Stimulated activated CD8-positive, alpha-beta memory T cell treated with anti-CD3 and anti-CD28 coated beads, Interleukin-7, amount 100 ng/mL, for 1 hour (primary cell): ENCODE measurements around the gene FCRL2.
"Not testable (repeated sequence)": the region's sequence is repeated elsewhere in the genome, so short reads cannot be mapped to it uniquely, and the experiment has no call there.

Source experiments
- DNase-seq, 2 donors: peaks; one replicate each; pipeline ENCODE4 v3.0.0-alpha.2; 2020; ENCODE audit warnings: low read depth in 2 of 2

FCRL2 gene

DNA sequence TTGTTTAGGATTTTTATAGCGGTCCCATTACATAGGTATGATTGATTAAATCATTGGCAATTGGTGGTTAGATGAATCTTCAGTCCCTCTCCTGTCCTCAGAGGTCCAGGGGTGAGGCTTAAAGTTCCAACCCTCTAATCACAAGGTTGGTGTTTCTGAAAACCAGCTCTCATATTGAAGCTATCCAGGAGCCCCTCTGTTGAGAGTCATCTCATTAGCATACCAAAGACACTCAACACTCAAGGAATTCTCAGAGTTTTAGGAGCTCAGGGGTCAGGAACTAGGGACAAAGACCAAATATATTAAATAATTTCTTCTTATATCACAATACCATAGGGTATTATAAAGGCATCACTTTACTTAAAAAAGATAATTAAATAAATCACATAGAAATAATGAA is 23.3 kb downstream of the FCRL2 start:
- no peak for DNase-seq

DNA sequence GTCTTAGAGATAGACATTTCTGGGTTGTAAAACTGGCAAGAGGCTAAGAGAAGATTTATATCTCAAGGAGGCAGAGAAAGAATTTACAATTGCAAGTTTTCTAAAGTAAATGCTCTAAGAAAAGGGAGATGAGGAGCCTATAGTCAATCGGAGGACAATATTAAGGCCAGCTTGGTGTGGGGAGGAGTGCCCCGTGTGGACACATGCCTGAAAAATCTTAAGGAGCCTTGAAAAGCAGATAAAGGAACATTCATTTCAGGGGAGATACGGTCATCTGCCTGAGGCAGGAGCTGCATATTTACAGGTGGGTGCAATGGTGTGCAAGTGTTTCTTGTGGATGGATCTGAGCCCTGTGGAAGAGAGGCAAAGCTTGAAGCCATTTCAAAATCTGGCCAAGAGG is 25.6 kb downstream of the FCRL2 start:
- no peak for DNase-seq

DNA sequence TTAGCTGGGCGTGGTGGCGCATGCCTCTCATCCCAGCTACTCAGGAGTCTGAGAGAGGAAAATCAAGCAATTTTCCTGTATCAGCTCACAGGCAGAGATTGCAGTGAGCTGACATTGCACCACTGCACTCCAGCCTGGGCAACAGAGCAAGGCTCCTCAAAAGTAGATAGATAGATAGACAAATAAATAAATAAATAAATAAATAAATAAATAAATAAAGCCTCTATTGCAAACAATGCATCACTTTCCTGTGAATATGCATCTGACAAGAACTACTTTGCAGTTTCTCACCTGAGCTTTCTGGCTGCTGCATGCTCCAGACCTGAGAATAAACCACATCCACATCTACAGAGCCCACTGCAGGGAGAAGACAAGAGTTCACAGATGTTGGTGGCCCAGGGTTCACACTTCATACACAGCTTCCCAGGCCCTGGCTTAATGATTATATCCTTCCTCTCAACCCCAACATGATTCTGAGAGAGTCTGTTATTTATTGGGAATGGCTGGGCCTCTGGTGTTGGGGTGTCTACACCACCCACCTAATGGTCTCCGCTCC is 28.6 kb downstream of the FCRL2 start:
- no peak for DNase-seq

DNA sequence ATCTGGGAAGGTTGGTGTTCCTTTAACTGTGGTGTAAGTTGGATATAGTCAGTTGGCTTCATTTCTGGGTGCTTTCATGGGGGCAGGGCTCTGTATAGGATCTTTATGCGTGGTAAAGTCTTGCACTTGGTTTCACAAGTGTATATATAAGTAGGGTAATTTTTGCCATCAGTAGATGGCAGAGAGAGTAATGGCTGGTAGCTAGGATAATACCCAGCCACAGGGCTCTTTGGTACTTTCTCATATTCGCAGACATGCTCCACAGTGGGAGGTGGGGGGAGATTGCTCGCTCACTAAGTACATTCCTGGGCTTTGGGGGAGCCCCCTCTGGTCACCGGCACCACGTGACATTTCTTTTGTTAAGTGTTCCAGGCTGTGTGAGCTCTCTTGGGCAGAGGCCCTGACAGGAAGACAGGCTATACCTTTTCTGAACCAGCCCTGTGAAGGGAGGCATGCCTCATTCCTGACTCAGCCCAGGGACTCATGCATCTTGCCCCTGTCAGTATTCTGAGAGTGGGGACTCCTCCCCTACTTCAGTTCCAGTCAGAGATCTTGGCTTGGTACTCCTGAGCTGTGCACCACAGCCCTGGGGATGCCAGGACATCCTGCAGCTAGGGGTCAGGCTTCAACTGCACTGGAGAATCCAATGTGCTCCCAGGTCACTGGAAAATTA is 37.6 kb downstream of the FCRL2 start:
- DNase-seq = no peak

DNA sequence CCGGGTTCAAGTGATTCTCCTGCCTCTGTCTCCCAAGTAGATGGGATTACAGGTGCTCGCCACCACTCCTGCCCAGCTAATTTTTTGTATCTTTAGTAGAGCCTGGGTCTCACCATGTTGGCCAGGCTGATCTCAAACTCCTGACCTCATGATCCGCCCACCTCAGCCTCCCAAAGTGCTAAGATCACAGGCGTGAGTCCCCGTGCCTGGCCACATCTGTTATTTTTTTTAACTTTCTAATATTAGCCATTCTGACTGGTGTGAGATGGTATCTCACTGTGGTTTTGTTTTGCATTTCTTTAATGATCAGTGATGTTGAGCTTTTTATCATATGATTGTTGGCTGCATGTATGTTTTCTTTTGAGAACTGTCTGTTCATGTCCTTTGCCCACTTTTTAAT is 40.9 kb downstream of the FCRL2 start:
- not testable (repeated sequence) for DNase-seq

DNA sequence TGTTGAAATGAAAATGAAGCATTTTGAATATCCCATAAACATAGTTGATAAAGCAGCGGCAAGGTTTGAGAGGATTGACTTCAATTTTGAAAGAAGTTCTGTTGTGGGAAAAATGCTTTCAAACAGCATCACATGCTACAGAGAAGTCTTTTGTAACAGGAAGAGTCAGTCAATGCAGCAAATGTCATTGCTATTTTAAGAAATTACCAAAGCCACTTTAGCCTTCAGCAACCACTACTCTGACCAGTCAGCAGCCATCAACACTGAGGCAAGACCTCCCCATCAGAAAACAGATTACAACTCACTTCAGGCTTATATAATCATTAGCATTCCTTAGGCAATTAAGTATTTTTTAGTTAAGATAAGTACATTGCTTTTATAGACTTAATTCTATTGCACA is 42.6 kb downstream of the FCRL2 start:
- no peak for DNase-seq

DNA sequence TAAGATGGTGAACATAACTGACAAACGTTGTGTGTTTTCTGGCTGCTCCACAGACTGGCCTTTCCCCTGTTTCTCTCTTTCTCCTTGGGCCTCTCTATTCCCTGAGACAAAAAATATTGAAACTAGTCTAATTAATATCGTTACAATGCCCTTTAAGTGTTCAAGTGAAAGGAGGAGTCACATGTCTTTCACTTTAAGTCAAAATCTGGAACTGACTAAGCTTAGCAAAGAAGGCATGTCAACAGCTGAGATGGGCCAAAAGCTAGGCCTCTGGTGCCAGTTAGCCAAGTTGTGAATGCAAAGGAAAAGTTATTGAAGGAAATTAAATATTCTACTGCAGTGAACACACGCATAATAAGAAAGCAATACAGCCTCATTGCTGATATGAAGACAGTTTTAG is 44.2 kb downstream of the FCRL2 start:
- DNase-seq = no peak

DNA sequence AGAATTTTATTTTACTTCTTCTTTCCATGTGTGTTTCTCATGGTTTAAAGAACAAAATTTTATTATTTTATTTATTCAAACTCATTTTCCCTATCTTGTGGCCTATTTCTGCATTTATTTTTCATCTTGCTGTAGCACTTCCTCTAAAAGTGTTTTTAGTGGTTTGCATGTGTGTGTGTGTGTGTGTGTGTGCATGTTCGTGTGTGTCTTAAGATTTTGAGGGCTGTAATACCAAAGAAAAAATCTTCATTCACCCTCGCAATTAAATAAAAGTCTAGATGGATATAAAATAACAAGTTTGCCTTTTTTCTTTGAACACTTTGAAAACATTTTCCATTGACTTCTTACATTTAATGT is 51.7 kb downstream of the FCRL2 start:
- DNase-seq = no peak

DNA sequence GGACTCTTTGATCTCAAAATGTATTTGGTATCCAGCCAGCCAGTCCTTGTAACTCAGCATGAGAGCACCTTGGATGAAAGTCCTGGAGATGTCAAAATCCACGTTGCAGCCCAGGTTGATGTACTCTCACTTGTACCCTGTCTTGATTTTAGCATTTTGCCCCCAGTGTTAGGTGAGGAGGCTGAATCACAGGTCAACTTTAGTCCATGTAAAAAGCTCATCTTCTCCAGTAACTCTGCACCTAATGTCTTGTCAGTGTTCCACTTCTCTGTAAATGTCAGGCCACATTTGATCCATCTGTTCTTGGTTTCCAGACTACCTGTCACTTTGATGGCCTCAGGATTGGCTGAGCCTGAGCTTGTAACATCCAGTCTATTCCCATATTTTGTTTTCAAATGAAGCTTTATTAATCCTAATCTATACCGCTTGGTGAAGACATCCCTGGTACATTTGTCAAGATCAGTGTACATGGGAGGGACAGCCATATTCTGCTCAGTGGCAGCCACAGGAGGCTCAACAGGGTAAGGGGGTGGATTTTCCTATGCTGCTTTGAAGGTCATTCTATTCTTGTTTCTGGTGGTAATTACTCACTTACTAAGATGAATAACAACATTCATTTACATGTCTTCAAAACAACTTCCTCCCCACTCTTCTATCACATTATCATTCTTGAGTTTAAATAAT is 52.3 kb downstream of the FCRL2 start:
- no peak for DNase-seq

DNA sequence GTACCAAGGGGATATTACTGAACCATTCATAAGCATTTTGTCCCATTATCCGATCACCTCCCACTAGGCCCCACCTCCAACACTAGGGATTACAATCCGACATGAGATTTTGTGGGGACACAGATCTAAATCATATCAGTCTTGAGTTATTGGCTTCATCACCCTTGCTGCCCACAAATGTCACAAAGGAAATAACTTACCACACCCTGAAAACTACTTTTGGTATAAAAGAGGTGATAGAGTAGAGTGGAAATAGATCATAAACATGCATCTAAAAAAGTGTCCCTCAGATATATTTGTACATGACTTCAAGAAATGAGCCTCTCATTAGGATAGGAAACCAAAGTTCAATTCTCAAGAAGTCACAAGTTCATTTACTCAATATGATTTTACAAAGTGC is 53.8 kb downstream of the FCRL2 start:
- no peak for DNase-seq

DNA sequence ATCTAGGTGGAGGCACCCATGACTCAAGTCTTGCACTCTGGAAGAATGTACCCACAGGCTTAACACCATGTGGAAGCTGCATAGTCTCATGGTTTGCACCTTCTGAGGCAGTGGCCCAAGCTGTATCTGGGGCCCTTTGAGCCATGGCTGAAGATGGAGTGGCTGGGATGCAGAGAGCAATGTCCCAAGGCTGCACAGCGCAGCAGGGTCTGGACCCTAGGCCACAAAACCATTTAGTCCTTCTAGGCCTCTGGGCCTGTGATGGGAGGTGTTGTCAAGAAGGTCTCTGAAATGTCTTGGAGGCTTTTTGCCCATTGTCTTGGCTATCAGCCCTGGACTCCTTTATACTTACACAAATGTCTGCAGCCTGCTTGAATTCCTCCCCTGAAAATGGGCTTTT is 54.9 kb downstream of the FCRL2 start:
- no peak for DNase-seq

DNA sequence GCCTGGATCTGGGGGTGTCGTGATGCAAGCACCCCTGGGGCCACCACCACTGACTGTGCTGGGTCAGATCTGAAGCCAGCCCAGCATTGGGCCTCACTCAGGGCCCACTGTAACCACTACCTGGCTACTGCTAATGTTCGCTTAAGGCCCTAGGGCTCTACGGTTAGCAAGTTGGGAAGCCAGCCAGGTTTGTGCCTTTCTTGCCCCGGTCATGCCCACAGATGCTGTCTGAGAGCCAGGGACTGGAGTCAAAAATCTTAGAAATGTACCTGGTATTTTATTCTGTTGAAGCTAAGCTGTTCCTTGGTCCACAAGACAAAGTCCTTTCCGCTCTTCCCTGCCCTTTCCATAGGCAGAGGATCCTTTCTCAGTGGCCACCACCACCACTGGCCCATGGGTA is 61.2 kb downstream of the FCRL2 start:
- DNase-seq = no peak

DNA sequence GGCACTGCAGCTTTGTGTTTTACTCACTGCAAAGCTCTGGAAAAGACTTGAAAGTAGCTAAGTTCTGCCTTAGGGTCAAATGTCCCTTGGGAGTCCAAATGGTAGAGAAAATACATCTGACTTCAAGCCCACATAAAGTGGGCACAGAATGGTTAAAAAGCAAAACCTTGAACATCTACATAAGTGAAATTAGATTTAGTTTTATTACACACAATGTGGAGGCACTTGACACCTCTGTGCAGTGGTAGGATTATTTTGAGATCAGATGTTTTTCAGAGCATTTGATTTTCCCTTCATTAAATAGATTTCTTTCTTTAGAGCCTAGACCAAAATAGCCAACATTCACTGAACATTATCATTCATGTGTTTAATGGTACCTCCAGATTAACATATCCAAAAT is 65.1 kb downstream of the FCRL2 start:
- DNase-seq = no peak

DNA sequence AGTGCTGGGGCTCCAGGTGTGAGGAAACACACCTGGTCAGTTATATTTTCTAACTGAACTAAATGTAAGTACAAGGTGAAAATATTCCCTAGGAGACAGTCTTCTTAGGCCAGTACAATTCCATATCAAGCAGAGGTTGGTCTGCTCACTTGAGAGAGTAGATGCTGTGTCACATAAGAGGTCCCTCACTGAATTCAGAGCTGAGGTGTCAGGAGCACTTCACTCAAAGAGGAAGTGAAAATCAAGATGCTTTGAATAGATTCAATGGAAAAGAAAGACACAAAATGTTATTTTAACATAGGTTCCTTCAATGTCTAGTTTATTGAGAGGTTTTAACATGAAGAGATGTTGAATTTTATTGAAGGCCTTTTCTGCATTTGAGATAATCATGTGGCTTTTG is 72.1 kb downstream of the FCRL2 start:
- no peak for DNase-seq

DNA sequence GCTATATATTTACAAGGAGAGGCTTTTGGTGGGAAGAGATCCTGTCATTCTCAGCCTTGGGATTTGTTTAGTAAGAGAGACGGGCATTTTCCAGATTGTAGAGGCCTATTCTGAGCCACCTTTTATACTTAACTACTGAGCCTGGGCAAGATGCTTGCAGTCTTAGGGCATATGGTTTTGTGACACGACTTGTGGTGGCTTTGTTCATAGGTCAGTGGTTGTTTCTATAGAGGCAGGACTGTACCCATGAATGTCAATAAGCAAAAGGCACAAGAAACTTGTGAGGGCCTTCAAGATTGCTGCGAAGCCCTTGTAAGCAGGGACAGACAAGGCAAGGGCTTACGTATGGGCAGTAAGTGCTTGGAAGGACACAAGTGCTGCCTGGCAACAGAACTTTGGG is 73.0 kb downstream of the FCRL2 start:
- no peak for DNase-seq

DNA sequence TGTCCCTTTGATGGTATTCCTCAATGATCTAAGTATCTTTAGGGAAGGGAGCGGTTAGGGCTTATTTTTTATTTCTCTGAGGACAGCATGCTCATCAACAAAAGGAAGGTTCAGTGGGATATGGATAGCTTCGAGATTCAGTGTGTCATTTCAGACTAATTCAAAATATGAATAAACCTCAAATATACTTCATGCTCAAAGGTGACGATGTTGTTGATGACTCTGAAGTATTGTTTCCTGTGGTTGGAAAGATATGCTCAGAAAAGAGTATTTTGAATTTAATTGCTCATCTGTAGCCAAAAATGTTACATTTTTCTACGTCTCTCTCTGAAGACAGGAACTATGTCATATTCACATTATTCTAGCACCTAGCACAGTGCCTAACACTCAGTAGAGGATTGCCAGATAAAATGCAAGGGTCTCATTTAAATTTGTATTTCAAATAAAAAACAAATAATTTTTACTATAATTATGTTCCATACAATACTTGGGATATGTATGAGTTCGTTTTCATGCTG is 74.6 kb downstream of the FCRL2 start:
- no peak for DNase-seq

DNA sequence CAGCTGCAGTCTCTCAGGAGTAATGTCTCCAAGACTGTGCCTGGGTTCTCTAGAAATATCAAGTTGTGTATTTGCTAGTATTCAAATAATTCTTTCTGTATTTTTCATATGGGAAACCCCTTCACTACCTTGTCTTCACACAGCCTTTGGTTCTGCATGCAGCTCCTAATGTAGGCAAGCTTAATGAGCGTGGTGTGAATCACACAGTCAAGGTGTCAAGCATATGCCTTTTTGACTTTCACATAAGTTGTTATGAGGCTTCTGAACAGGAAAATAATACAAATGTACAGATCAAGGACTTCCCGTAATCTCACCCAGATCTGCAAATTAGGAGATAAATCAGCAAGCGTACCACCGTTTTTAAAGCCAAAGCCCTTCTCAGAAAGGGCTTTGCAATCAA is 76.2 kb downstream of the FCRL2 start, which contains the start of gene FCRL3:
Gene FCRL3, minus strand, starts transcription at position 38 of the 400 bp plus-strand sequence. CDS start 280 bp downstream, outside the sequence.
- no peak for DNase-seq

DNA sequence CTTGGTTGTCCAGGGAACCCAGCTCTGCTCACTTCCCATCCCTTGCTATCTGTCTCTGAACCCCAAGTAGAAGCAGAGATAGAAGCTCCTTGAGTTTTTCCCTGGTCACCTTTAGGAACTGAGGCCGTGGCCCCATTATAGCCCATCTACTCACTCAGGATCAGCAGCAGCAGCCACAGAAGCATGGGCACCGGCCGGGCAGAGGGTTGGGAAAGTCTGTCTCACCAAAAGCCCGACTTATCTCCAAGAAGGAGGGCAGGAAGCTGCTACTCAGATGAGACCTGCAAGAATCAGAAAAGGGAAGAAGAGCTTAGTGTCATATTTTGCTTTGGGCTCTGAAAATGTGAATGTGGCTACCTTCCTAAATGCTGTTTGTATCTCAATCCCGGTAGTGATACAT is 76.6 kb downstream of the FCRL2 start:
- DNase-seq = no peak

DNA sequence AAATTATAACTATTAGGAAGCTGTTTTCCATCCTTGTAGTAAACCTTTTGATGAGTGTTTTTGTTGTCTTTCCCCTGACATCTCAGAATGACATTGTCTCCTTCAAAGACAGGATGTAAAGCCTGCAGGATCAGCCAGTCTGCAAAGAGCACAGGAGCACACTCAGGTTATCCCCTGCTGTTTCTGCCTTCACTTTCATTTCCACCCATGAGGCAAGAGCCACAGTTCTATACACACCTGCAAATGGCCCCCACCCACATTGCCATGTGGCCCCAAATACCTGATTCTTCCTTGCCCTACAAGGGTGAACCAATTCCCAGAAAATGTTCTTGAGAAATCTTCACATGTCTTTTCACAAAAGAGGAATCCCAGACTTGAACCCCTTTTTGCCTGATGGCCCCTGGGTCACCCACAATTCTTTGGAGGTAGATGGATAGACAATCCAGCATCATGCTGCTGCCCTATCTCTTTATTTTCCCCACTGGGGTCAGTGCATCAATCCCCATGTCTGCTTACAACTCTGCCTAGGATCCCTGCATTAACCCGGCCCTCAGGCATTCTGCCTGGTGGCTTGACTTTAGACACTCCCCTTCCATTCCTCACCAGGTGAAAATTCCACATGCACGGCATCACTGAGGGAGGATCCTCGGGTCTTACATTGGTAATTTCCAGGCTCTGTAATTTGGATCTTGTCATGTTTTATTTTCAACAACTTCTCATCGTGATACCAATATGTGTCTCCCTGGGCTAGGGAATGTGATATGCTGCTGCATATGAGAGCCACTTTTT is 79.0 kb downstream of the FCRL2 start:
- no peak for DNase-seq

DNA sequence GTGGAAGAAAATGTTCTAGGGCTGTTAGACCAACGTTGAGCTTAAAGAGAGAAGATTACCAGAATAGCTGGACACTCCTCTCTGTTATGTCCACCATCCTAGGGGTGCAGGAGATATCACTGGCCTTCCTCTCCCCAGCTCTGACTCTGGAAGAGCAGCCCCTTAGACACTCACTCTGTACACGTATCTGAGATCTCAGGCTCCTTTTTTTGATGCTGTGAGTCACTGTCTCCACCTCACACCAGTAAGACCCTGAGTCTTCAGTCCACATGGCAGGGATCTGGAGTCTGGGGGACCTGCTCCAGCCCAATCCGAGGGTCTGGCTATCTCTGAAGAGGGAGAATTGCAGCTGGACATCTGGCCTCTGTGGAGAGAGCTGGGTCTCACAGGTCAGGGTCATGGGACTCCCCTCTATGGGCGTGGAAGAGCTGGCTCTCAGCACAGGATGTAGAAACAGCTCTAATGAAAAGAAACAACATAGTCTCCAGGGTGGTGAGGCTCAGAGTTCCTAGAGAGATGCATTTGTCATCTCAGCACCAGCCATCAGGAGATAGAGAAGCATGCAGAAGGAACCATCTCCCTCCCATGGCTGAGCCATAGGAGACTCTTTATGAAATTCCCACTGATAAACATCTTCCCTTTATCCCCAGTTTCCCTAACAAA is 79.8 kb downstream of the FCRL2 start:
- no peak for DNase-seq
